AG09309 (cell line): Measurements from ENCODE around the gene HINT2.
A peak's percentile ranks its signal among the peaks of the same experiment; 100 is the strongest.

Experiments
- DNase-seq: peaks from one replicate; pipeline ENCODE4 v3.0.0-alpha.2; 2010; ENCODE audit warnings: low read depth
- H3K4me3 ChIP-seq: 2 replicates; pipeline ENCODE4 v1.5.1; 2011; ENCODE audit warnings: mild to moderate bottlenecking, low read depth, low read length, moderate library complexity; ENCODE audit not compliant: control insufficient read depth
- TF ChIP-seq, protein P1 (sequence below): IDR thresholded peaks from 2 replicates; pipeline ENCODE4 v1.5.1; 2011; ENCODE audit warnings: mild to moderate bottlenecking, low read depth, low read length, inconsistent platforms; ENCODE audit not compliant: insufficient read depth, control insufficient read depth; ENCODE audit errors: missing control alignments

Gene HINT2

DNA sequence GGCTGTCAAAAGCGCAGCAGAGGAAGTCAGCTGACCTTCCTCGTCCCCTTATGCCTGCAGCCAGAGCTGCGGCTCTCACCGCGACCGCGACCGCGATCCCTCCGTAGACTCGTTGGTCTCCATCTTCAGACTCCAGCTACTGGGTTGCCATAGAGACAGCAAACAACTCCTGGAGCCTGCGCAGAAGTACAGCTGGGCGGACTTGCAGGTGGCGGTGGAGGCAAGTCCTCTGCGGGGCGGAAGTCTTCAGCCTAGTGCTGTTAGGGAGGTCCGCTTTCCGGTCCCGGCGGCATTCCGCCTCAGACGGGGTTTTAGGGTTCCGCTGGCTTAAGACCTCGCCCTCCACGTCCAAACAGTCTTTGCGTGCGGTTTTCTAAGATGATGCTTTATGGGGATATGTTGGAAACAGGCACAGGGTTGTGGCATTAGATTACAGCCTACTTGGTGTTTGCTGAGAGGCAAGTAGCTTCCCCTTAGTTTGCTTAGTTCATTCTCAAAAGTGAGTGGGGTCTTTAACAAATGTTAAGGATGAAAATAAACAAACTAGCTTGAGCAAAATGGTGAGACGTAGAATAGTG lies 2.7 kb downstream of the HINT2 start, which contains the start of gene SPAG8:
TSS of gene SPAG8 (minus strand) at position 238 of the 578 bp plus-strand sequence. CDS start at position 123, 115 bp downstream.
- peak within 1 kb of the TSS; percentile 51 for H3K4me3 ChIP-seq
- peak; percentile 85 for DNase-seq
- TF ChIP-seq, protein P1, sequence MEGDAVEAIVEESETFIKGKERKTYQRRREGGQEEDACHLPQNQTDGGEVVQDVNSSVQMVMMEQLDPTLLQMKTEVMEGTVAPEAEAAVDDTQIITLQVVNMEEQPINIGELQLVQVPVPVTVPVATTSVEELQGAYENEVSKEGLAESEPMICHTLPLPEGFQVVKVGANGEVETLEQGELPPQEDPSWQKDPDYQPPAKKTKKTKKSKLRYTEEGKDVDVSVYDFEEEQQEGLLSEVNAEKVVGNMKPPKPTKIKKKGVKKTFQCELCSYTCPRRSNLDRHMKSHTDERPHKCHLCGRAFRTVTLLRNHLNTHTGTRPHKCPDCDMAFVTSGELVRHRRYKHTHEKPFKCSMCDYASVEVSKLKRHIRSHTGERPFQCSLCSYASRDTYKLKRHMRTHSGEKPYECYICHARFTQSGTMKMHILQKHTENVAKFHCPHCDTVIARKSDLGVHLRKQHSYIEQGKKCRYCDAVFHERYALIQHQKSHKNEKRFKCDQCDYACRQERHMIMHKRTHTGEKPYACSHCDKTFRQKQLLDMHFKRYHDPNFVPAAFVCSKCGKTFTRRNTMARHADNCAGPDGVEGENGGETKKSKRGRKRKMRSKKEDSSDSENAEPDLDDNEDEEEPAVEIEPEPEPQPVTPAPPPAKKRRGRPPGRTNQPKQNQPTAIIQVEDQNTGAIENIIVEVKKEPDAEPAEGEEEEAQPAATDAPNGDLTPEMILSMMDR = no peak

DNA sequence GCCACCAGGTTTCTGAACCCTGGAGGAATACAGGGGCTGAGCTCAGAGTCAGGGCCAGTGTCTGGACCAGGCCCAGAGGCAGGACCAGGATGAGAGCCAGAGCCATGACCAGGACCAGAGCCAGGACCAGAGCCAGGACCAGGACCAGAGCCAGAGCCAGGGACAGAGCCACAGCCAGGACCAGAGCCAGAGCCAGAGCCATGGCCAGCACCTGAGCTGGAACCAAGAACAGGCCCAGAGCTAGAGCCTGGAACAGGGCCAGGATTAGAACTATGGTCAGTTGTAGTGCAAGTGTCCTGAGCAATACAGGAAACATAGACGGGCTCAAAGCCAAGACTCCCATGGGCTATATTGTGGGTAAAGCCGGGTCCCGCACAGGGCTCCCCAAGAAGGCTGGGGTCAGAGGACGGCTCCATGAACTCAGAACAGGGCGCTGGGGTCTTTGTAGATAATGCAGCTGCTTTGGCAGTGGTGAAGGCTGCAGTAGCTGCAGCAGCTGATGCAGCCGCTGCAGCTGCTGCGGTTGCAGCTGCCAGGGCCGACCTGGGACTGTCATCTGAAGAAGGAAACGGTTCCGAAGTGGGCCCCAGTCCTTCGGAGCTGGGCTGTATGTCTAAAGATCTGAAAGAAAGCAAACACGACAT lies 3.3 kb downstream of the HINT2 start:
- H3K4me3 ChIP-seq = peak overlapping the region; percentile 51
- TF ChIP-seq, protein P1 = no peak
- no peak for DNase-seq

DNA sequence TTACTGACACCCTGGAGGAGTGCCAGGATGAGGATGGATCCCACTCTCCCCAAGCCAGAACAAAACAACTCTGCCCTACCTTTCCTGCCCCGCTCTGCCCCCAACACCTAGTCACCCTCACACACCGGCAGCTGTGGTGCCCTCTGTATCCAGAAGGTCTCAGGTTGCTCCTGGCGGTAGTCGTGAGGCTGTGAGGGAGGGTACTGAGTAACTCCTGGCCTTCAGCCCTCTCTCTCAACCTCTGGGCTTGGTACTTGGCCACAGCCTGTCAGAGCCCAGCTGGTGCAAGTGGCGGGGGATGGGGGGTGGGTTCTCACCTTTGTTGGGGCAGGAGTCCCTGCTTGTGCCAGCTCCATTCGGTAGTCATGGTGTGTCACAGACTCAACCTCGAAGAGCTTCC lies 4.7 kb downstream of the HINT2 start:
- no peak for DNase-seq
- TF ChIP-seq, protein P1 = no peak

DNA sequence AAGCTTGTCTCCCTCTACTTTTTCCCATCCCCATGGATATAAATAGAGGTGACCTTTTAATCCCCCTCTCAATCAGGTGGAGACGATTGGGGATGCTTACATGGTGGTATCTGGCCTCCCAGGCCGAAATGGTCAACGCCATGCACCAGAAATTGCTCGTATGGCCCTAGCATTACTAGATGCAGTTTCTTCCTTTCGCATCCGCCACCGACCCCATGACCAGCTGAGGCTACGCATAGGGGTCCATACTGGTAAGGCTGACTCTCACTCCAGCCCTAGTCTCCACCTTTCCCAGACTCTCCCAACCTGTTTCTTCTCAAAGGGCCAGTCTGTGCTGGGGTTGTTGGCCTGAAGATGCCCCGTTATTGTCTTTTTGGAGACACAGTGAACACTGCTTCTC lies 6.4 kb downstream of the HINT2 start:
- no peak overlapping the region for H3K4me3 ChIP-seq
- TF ChIP-seq, protein P1 = no peak
- DNase-seq = no peak

More for the DNA sequence above, 4.7 kb downstream of the HINT2 start:
- H3K4me3 ChIP-seq = no peak overlapping the region

DNA sequence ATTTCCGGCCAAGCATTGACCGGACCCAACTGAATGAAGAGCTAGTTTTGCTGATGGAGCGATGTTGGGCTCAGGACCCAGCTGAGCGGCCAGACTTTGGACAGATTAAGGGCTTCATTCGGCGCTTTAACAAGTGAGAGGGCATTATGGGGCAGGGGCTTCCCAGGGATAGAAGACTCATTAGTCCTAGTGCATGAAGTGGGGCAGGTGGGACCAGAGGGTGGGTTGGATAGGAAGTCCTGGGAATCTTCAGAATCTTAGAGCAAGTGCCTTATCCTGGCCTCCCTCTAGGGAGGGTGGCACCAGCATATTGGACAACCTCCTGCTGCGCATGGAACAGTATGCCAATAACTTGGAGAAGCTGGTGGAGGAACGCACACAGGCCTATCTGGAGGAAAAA lies 8.7 kb downstream of the HINT2 start:
- TF ChIP-seq, protein P1 = no peak
- no peak for DNase-seq

DNA sequence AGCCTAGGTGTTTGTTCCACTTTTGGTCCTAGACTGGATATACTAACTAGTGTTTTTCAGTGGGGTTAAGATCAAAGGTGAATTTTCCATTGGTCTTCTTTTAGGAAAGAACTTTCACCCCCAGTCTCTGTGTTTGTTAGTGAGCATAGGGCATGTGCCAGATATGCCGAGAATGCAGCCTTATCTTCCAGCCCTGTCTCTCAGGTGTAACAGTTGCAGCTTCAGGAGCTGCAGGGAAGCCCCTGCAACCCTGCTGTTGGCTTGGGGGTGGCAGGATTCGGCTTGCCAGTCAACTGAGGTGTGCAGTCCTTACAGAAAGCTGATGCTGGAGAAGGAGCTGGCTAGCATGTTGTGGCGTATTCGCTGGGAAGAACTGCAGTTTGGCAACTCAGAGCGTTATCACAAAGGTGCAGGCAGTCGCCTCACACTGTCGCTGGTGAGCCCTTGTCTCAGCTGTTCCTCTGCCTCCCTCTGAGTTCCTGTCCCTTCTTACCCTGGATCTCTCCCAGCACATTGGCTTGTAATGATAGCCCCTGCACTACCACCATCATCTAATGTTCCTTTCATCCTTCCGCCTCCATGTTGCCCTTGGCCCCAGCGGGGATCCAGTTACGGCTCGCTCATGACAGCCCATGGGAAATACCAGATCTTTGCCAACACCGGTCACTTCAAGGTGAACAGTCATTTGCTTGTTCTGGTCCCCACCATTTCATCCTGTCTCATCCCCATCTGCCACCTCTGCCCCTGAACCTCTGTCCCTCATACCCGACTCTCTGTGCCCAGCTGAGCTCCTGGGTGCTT lies 13.3 kb downstream of the HINT2 start:
- DNase-seq = no peak
- TF ChIP-seq, protein P1 = no peak
- H3K4me3 ChIP-seq = no peak overlapping the region

More for the DNA sequence above, 8.7 kb downstream of the HINT2 start:
- no peak overlapping the region for H3K4me3 ChIP-seq
